Rectal smooth muscle tissue (tissue), 1 donor: ENCODE measurements around the gene RTP1.
A peak's percentile ranks its signal among the peaks of the same experiment; 100 is the strongest.
"Not testable (repeated sequence)": the region's sequence is repeated elsewhere in the genome, so short reads cannot be mapped to it uniquely, and the experiment has no call there.

Experiments
- H3K27ac ChIP-seq: one replicate; pipeline ENCODE4 v1.7.0; 2013; ENCODE audit warnings: low read depth, low read length, inconsistent platforms
- H3K27me3 ChIP-seq: one replicate; pipeline ENCODE4 v1.7.0; 2013; ENCODE audit warnings: low read length; ENCODE audit not compliant: control insufficient read depth, insufficient read depth
- H3K36me3 ChIP-seq: one replicate; pipeline ENCODE4 v1.7.0; 2013; ENCODE audit warnings: low read length; ENCODE audit not compliant: control insufficient read depth, insufficient read depth
- H3K4me1 ChIP-seq: one replicate; pipeline ENCODE4 v1.7.0; 2013; ENCODE audit warnings: low read length; ENCODE audit not compliant: control insufficient read depth, insufficient read depth
- H3K4me3 ChIP-seq: one replicate; pipeline ENCODE4 v1.7.0; 2013; ENCODE audit warnings: low read length
- H3K9ac ChIP-seq: one replicate; pipeline ENCODE4 v1.7.0; 2013; ENCODE audit warnings: low read length

The RTP1 gene

GRCh38 chr3:187183210-187183862 is 13.9 kb upstream of the RTP1 start:
- Histone ChIP-seq H3K4me1 (peaks cover 22% of the 10 kb centered on the region), H3K4me3 (no peak overlapping the region), H3K36me3 (no peaks in the 10 kb centered on the region), H3K27me3 (no peaks in the 10 kb centered on the region), H3K9ac (no peak overlapping the region), H3K27ac (no peak overlapping the region)

GRCh38 chr3:187183903-187184302 is 13.4 kb upstream of the RTP1 start:
- no peak overlapping the region for H3K27ac ChIP-seq

GRCh38 chr3:187185759-187186158 is 11.5 kb upstream of the RTP1 start:
- no peaks in the 10 kb centered on the region for H3K36me3 ChIP-seq
- no peaks in the 10 kb centered on the region for H3K27me3 ChIP-seq
- no peak overlapping the region for H3K9ac ChIP-seq
- H3K27ac ChIP-seq = peak overlapping the region; percentile 93
- H3K4me1 ChIP-seq = peaks cover 35% of the 10 kb centered on the region
- no peak overlapping the region for H3K4me3 ChIP-seq

More at GRCh38 chr3:187183903-187184302, 13.4 kb upstream of the RTP1 start:
- Histone ChIP-seq H3K27me3 (no peaks in the 10 kb centered on the region), H3K9ac (no peak overlapping the region), H3K36me3 (no peaks in the 10 kb centered on the region), H3K4me1 (peaks cover 26% of the 10 kb centered on the region), H3K4me3 (no peak overlapping the region)

GRCh38 chr3:187186375-187186774 is 10.9 kb upstream of the RTP1 start:
- peaks cover 35% of the 10 kb centered on the region for H3K4me1 ChIP-seq
- no peak overlapping the region for H3K9ac ChIP-seq
- peak overlapping the region; percentile 93 for H3K27ac ChIP-seq
- no peak overlapping the region for H3K4me3 ChIP-seq
- no peaks in the 10 kb centered on the region for H3K27me3 ChIP-seq
- H3K36me3 ChIP-seq = no peaks in the 10 kb centered on the region

GRCh38 chr3:187186801-187187421 is 10.4 kb upstream of the RTP1 start:
- Histone ChIP-seq H3K27me3 (no peaks in the 10 kb centered on the region), H3K4me1 (peaks cover 35% of the 10 kb centered on the region), H3K4me3 (no peak overlapping the region), H3K36me3 (no peaks in the 10 kb centered on the region), H3K27ac (peak overlapping the region; percentile 93), H3K9ac (no peak overlapping the region)

- Histone ChIP-seq H3K4me1 (peaks cover 35% of the 10 kb centered on the region), H3K27me3 (no peaks in the 10 kb centered on the region), H3K36me3 (no peaks in the 10 kb centered on the region), H3K9ac (no peak overlapping the region), H3K27ac (peak overlapping the region; percentile 93), H3K4me3 (no peak overlapping the region)
Observed at GRCh38 chr3:187188931-187189330, 8.4 kb upstream of the RTP1 start.

GRCh38 chr3:187191271-187191670 is 6.0 kb upstream of the RTP1 start:
- Histone ChIP-seq H3K9ac (no peak overlapping the region), H3K4me1 (peaks cover 30% of the 10 kb centered on the region), H3K4me3 (no peak overlapping the region), H3K27ac (no peak overlapping the region), H3K27me3 (no peaks in the 10 kb centered on the region), H3K36me3 (no peaks in the 10 kb centered on the region)

GRCh38 chr3:187193181-187193580 is 4.1 kb upstream of the RTP1 start:
- no peaks in the 10 kb centered on the region for H3K36me3 ChIP-seq
- no peak overlapping the region for H3K27ac ChIP-seq
- peaks cover 15% of the 10 kb centered on the region for H3K4me1 ChIP-seq
- H3K4me3 ChIP-seq = no peak overlapping the region
- no peak overlapping the region for H3K9ac ChIP-seq
- no peaks in the 10 kb centered on the region for H3K27me3 ChIP-seq

GRCh38 chr3:187196573-187197334 is 532 bp upstream of the RTP1 start:
- Histone ChIP-seq H3K9ac (no peak overlapping the region), H3K27ac (no peak overlapping the region), H3K36me3 (no peaks in the 10 kb centered on the region), H3K4me1 (no peaks in the 10 kb centered on the region), H3K4me3 (no peak overlapping the region), H3K27me3 (no peaks in the 10 kb centered on the region)

- H3K36me3 ChIP-seq = no peaks in the 10 kb centered on the region
- no peaks in the 10 kb centered on the region for H3K4me1 ChIP-seq
- no peak overlapping the region for H3K27ac ChIP-seq
- no peaks in the 10 kb centered on the region for H3K27me3 ChIP-seq
- no peak overlapping the region for H3K4me3 ChIP-seq
- H3K9ac ChIP-seq = no peak overlapping the region
Observed at GRCh38 chr3:187198490-187198889, 1.2 kb downstream of the RTP1 start.

- not testable (repeated sequence) for H3K4me1 ChIP-seq, H3K27ac ChIP-seq, H3K9ac ChIP-seq, H3K36me3 ChIP-seq, H3K4me3 ChIP-seq, H3K27me3 ChIP-seq
Observed at GRCh38 chr3:187199463-187200050, 2.3 kb downstream of the RTP1 start.

GRCh38 chr3:187205683-187206082 is 8.4 kb downstream of the RTP1 start:
- Histone ChIP-seq H3K4me3 (no peak overlapping the region), H3K9ac (no peak overlapping the region), H3K27me3 (no peaks in the 10 kb centered on the region), H3K36me3 (no peaks in the 10 kb centered on the region), H3K27ac (no peak overlapping the region), H3K4me1 (peaks cover 33% of the 10 kb centered on the region)
